ENCODE results near the gene DOCK1.

DNA sequence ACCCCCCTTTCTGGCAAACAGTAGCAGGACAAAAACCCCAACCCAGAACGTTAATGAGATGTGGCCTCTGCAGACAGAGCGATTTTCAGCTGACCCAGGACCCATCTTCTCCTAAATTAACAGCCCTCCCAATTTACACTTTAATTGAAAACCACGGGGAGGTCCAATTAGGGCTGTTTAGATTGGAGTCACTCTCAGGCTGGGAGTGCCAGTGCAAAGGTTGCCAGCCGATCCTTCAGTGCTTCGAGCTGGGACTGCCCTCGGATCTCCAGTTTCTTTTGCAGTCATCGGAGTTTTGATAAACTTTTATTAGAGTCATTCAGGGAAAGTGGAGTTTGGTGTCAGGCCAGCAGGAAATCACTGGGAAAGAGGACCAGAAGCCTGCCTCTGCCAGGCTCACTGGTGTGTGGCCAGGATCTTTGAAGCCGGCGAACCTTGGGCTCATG lies 108.0 kb downstream of the DOCK1 start:
- TF ChIP-seq, protein P1, sequence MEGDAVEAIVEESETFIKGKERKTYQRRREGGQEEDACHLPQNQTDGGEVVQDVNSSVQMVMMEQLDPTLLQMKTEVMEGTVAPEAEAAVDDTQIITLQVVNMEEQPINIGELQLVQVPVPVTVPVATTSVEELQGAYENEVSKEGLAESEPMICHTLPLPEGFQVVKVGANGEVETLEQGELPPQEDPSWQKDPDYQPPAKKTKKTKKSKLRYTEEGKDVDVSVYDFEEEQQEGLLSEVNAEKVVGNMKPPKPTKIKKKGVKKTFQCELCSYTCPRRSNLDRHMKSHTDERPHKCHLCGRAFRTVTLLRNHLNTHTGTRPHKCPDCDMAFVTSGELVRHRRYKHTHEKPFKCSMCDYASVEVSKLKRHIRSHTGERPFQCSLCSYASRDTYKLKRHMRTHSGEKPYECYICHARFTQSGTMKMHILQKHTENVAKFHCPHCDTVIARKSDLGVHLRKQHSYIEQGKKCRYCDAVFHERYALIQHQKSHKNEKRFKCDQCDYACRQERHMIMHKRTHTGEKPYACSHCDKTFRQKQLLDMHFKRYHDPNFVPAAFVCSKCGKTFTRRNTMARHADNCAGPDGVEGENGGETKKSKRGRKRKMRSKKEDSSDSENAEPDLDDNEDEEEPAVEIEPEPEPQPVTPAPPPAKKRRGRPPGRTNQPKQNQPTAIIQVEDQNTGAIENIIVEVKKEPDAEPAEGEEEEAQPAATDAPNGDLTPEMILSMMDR (IDR thresholded peaks at IDR 0.05), result no peak
- no peak for TF ChIP-seq EZH2 (IDR thresholded peaks at IDR 0.05)
- no peak for TF ChIP-seq EZH2phosphoT487 (IDR thresholded peaks at IDR 0.05)
